GM19324 (cell line): ENCODE results near the gene KANK3.
"Not testable (repeated sequence)": the region's sequence is repeated elsewhere in the genome, so short reads cannot be mapped to it uniquely, and the experiment has no call there.

ENCODE experiments used
- ATAC-seq: cut with Tn5 transposase; IDR thresholded peaks from one replicate; pipeline ENCODE4 v1.9.1; 2021; ENCODE audit warnings: mild to moderate bottlenecking, moderate library complexity; ENCODE audit not compliant: unreplicated experiment, low FRiP score

Gene KANK3

GRCh38 chr19:8320564-8321066, 22.4 kb downstream of the KANK3 start:
- ATAC-seq, result peak; percentile 1

GRCh38 chr19:8319807-8320520, 23.1 kb downstream of the KANK3 start:
- no peak for ATAC-seq

GRCh38 chr19:8318835-8319234, 24.2 kb downstream of the KANK3 start:
- ATAC-seq, result not testable (repeated sequence)

- ATAC-seq, result no peak
Observed at GRCh38 chr19:8316351-8317125, 26.5 kb downstream of the KANK3 start.

GRCh38 chr19:8314981-8315640, 28.0 kb downstream of the KANK3 start:
- not testable (repeated sequence) for ATAC-seq

DNA sequence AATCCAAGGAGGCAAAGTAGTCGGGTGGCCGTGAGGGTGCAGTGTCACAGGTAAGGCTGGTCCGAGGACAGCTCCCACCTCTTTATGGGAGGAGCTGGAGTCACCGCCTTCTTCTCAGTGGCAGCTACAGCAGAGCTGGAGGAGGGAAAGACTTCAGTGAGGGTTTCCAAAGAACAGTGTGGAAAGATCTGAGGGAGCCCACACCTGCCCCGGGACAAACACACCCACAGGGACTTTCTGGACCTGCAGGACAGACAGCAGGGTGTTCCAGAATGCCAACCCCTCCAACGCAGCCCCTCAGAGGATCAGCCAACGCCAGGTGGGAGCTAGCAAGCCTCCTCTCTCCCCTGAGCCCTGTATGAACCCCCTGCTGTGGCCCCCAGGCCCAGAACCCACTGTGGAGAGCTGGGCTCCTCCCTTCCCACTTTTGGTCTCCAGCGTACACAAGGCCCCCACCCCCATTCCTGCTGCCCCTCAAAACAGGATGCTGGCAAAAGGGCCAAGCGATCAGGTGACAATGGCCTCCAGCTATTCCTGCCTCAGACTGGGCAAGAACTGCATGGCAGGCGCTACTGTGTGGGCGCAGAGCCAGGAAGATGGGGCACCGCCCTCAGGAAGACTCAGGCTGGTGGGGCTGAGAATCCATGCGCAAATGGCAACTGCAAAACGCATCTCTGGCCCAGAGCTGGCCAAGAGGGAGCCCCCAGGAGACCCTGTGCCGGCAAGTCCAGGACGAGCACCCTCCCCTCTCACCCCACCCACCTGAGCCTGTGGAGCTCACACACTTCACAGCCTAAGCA, 31.4 kb downstream of the KANK3 start:
- no peak for ATAC-seq

DNA sequence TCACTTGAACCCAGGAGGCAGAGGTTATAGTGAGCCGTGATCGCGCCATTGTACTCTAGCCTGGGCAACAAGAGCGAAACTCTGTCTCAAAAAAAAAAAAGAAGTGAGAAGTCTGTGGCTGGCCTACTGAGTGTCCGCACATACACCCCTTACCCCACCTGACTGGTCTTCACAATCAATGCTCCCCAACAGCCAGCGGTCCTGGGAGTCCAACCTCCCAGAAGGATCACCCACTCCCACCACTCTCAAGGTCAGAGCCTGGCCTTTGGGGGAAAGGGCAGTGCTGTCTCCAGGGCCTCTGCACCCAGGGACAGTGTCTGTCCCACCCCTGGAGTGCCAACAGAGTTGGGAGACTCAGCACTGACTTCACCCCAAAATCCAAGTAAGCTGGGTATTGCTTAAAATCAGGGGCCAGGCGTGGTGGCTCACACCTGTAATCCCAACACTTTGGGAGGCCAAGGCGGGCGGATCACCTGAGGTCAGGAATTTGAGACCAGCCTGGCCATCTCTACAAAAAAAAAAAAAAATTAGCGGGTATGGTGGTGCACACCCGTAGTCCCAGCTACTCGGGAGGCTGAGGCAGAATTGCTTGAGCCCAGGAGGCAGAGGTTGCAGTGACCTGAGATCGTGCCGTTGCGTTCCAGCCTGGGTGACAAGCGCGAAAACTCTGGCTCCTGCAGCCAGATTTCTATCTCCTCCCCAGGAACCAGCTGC, 32.6 kb downstream of the KANK3 start:
- no peak for ATAC-seq

DNA sequence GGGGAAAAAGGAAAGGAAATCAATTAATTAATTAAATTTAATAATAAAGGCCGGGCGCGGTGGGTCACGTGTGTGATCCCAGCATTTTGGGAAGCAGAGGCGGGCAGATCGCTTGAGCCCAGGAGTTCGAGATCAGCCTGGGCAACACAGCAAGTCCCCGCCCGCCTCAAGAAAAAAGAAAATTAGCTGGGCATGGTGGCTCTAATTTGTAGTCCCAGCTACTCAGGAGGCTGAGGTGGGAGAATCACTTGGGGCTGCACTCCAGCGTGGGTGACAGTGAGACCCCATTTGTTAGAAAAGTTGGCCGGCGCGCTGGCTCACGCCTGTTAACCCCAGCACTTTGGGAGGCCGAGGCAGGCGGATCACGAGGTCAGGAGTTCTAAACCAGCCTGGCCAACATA, 34.2 kb downstream of the KANK3 start:
- no peak for ATAC-seq

- peak; percentile 78 for ATAC-seq
Observed at GRCh38 chr19:8307965-8308866, 34.8 kb downstream of the KANK3 start, which contains the start of gene CD320. CD320 (minus strand) TSS chr19:8308358; CDS start chr19:8308290, 68 bp downstream.

- no peak for ATAC-seq
Observed at GRCh38 chr19:8307400-8307964, 35.6 kb downstream of the KANK3 start.

DNA sequence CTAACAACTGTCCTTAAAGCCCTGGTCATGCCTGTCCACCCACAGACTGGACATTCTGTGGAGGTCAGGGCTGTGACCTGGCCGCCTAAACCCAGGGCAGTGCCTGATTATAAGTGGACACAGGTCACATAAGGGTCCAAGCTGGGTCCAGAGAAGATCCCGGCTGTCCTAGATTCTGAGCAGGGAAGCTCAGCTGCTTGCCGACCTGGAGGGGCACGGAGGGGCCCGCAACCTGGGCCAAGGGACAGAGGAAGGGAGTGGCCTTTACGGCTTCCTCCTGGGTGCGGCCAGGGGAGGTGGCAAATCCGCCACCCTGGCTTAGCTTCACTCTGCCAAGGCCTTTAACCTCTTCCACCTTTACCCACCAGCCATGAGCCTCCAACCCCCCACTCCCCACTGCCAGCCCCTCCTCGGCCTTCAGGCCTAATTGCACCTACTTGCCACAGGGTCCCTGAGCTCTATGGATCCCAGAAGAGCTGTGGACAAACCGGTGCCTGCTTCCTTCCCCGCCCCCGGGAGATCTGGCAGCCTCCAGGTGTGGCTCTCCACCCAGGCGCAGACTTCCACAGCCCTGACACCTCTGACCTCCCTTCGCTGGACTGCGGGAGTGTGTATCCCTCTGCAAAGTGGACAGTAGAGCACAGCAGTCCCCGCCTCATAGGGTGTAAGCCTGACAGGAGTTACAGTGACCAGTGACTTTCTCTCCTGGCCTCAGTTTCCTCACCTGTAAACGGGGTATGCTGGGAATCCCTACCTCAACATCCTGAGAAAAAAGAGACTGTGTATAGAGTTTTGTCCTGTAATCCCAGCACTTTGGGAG, 36.6 kb downstream of the KANK3 start:
- no peak for ATAC-seq

- no peak for ATAC-seq
Observed at GRCh38 chr19:8305798-8306197, 37.3 kb downstream of the KANK3 start.

DNA sequence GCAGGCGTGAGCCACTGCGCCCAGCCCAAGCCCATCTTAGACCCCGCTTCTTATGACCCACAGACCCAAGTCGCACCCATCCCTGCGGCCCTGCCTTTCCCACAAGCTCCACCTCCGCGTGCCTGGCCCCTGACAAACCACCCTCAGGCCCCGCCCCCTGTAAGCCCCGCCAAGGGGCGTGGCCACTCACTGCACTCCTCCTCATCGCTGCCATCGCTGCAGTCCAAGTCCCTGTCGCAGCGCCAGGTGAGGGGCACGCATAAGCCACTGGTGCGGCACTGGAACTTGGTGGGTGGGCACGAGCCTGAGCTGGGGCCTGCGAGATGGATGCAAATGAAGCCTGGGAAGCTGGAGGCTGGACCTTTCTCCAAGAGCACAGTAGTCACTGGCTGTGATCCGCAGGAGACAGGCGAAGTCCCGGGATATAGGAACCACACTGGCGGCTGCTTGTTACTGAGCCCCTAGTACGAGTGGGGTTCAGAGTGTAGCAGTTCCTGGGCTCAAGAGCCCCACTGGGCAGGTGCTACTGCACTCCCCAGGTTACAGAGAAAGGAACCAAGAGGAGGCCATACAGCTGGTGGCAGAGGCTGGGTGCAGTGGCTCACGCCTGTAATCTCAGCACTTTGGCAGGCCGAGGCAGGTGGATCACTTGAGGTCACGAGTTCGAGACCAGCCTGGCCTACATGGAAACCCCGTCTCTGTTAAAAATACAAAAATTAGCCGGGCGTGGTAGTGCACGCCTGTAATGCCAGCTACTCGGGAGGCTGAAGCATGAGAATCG, 38.0 kb downstream of the KANK3 start:
- ATAC-seq, result no peak

DNA sequence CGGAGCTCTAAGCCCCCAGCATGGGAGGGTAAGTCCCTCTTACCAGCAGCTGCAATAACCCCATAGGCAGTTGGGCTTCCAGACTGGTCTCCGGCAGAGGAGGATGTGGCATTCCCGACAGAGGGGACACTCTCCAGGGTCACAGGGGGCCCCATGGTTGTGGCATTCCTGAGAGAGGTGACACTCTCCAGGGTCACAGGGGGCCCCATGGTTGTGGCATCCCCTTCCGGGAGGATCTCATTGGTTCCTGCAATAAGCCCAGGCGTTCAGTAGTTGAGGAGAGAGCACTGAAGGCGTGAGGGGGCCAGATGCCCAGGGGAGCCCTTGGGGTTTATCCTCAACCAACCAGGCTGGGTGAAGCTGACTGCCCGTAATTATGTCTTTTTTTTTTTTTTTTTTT, 40.3 kb downstream of the KANK3 start:
- no peak for ATAC-seq

GRCh38 chr19:8302357-8302691, 40.7 kb downstream of the KANK3 start:
- no peak for ATAC-seq

DNA sequence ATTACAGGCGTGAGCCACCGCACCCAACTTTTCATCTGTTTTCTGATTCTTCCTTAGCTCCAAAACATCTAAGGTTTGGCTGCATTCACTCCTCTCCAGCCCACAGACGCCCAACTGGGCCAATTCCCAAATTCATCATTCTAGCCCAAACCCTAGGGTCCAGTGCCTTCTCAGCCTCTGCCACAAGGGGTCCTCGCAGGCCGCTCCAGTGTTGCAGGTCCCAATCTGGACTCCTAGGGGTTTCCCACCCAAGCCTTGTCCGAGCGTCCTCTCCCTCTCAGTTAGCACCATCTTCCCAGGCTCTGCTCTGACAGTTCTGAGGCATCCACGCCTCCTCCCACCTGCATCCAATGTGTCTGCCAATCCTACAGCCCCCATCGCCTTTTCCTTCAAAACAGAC, 51.7 kb downstream of the KANK3 start:
- ATAC-seq, result not testable (repeated sequence)

DNA sequence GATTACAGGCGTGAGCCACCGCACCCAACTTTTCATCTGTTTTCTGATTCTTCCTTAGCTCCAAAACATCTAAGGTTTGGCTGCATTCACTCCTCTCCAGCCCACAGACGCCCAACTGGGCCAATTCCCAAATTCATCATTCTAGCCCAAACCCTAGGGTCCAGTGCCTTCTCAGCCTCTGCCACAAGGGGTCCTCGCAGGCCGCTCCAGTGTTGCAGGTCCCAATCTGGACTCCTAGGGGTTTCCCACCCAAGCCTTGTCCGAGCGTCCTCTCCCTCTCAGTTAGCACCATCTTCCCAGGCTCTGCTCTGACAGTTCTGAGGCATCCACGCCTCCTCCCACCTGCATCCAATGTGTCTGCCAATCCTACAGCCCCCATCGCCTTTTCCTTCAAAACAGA, 66.6 kb downstream of the KANK3 start:
- not testable (repeated sequence) for ATAC-seq
